HEK293 (cell line): ENCODE data around the gene NOS1.

Experiments
- CTCF ChIA-PET: fragments of 350-600 bp; formaldehyde crosslinking; extraction: SDS; loops from one replicate; lab custom pipeline; 2021; ENCODE audit warnings: antibody characterized with exemption; lab: Yijun Ruan, JAX
- POLR2A ChIA-PET: fragments of 300-600 bp; formaldehyde crosslinking; extraction: SDS; loops from one replicate; lab custom pipeline; 2020; ENCODE audit warnings: antibody characterized with exemption, inconsistent platforms; lab: Yijun Ruan, JAX
- H3K27ac ChIP-seq: fragments of 200-500 bp; sonication (Bioruptor generic); 2 replicates; pipeline ENCODE4 v1.5.1; 2014; ENCODE audit warnings: low read depth, low read length, control low read depth, inconsistent platforms; ENCODE audit errors: extremely low read depth
- H3K36me3 ChIP-seq, 2 experiments: fragments of 200-500 bp in 1 of 2; sonication (Bioruptor generic) in 1 of 2; 1 replicate in 1 of 2; 2 replicates in 1 of 2; pipeline ENCODE4 v1.5.1; 2014 to 2017; ENCODE audit warnings: inconsistent platforms in 2 of 2, low read length in 2 of 2; ENCODE audit not compliant: control insufficient read depth in 2 of 2, insufficient read depth in 1 of 2
- H3K4me1 ChIP-seq: fragments of 200-500 bp; sonication (Bioruptor generic); 2 replicates; pipeline ENCODE4 v1.5.1; 2014; ENCODE audit warnings: mild to moderate bottlenecking, low read length, inconsistent platforms; ENCODE audit not compliant: control insufficient read depth, insufficient read depth
- H3K4me3 ChIP-seq: 2 replicates; pipeline ENCODE4 v1.5.1; 2011; ENCODE audit warnings: low read depth, mild to moderate bottlenecking, control low read depth, low read length, moderate library complexity
- H3K9me3 ChIP-seq: fragments of 200-500 bp; sonication (Bioruptor generic); 2 replicates; pipeline ENCODE4 v1.5.1; 2014; ENCODE audit warnings: low read depth, low read length, inconsistent platforms; ENCODE audit not compliant: control insufficient read depth, insufficient read depth
- CTCF ChIP-seq: fragments of 450-650 bp; formaldehyde crosslinking; IDR thresholded peaks from 2 replicates; pipeline ENCODE4 v1.5.1; 2016; ENCODE audit warnings: missing biosample characterization, missing genetic modification characterization
- IKZF3 ChIP-seq: fragments of 450-650 bp; IDR thresholded peaks from 2 replicates; pipeline ENCODE4 v1.5.0; 2018; ENCODE audit warnings: missing biosample characterization, mild to moderate bottlenecking, missing genetic modification characterization, moderate library complexity
- KLF8 ChIP-seq: fragments of 450-650 bp; formaldehyde crosslinking; IDR thresholded peaks from 2 replicates; pipeline ENCODE4 v1.5.1; 2016; ENCODE audit warnings: missing biosample characterization, missing genetic modification characterization
- SP3 ChIP-seq: fragments of 450-650 bp; formaldehyde crosslinking; IDR thresholded peaks from 2 replicates; pipeline ENCODE4 v1.5.1; 2016; ENCODE audit warnings: missing biosample characterization, missing genetic modification characterization
- TCF7L2 ChIP-seq: IDR thresholded peaks from 2 replicates; pipeline ENCODE4 v1.6.1; 2011; ENCODE audit warnings: low read depth, mild to moderate bottlenecking, inconsistent platforms, low read length, moderate library complexity, borderline replicate concordance
- ZBTB17 ChIP-seq: fragments of 450-650 bp; formaldehyde crosslinking; IDR thresholded peaks from 2 replicates; pipeline ENCODE4 v1.5.1; 2016; ENCODE audit warnings: missing biosample characterization, missing genetic modification characterization
- ZBTB20 ChIP-seq: fragments of 450-650 bp; formaldehyde crosslinking; IDR thresholded peaks from 2 replicates; pipeline ENCODE4 v1.5.1; 2016; ENCODE audit warnings: missing biosample characterization, missing genetic modification characterization
- ZBTB21 ChIP-seq: fragments of 450-650 bp; formaldehyde crosslinking; IDR thresholded peaks from 2 replicates; pipeline ENCODE4 v1.5.1; 2017; ENCODE audit warnings: missing biosample characterization, missing genetic modification characterization
- ZFP69B ChIP-seq: fragments of 450-650 bp; formaldehyde crosslinking; IDR thresholded peaks from 2 replicates; pipeline ENCODE4 v1.5.1; 2016; ENCODE audit warnings: missing biosample characterization, missing genetic modification characterization
- ZIC2 ChIP-seq: fragments of 450-650 bp; formaldehyde crosslinking; IDR thresholded peaks from 2 replicates; pipeline ENCODE4 v1.5.1; 2016; ENCODE audit warnings: missing biosample characterization, missing genetic modification characterization
- ZNF223 ChIP-seq: fragments of 450-650 bp; formaldehyde crosslinking; IDR thresholded peaks from 2 replicates; pipeline ENCODE4 v1.5.1; 2016; ENCODE audit warnings: missing biosample characterization, missing genetic modification characterization
- ZNF426 ChIP-seq: fragments of 450-650 bp; formaldehyde crosslinking; IDR thresholded peaks from 2 replicates; pipeline ENCODE4 v1.5.1; 2017; ENCODE audit warnings: missing biosample characterization, missing genetic modification characterization, mild to moderate bottlenecking, inconsistent platforms, moderate library complexity
- ZNF571 ChIP-seq: fragments of 450-650 bp; formaldehyde crosslinking; IDR thresholded peaks from 2 replicates; pipeline ENCODE4 v1.5.0; 2017; ENCODE audit warnings: missing biosample characterization, missing genetic modification characterization
- ZNF624 ChIP-seq: fragments of 450-650 bp; formaldehyde crosslinking; IDR thresholded peaks from 2 replicates; pipeline ENCODE4 v1.5.1; 2017; ENCODE audit warnings: missing biosample characterization, missing genetic modification characterization
- ZNF654 ChIP-seq: fragments of 450-650 bp; formaldehyde crosslinking; IDR thresholded peaks from 2 replicates; pipeline ENCODE4 v1.5.1; 2016; ENCODE audit warnings: low read depth, missing biosample characterization, missing genetic modification characterization
- ZNF707 ChIP-seq: fragments of 450-650 bp; formaldehyde crosslinking; IDR thresholded peaks from 2 replicates; pipeline ENCODE4 v1.5.1; 2016; ENCODE audit warnings: missing biosample characterization, missing genetic modification characterization
- ZNF777 ChIP-seq: fragments of 450-650 bp; formaldehyde crosslinking; IDR thresholded peaks from 2 replicates; pipeline ENCODE4 v1.5.1; 2017; ENCODE audit warnings: missing biosample characterization, missing genetic modification characterization, borderline replicate concordance
- TF ChIP-seq, protein P1 (sequence below): sonication (generic); formaldehyde crosslinking; IDR thresholded peaks from 2 replicates; pipeline ENCODE4 v1.8.1; 2022; ENCODE audit warnings: mild to moderate bottlenecking, moderate library complexity, missing genetic modification reagents
- TF ChIP-seq, protein P2 (sequence below): fragments of 450-650 bp; formaldehyde crosslinking; IDR thresholded peaks from 2 replicates; pipeline ENCODE4 v1.5.1; 2017; ENCODE audit warnings: missing biosample characterization, missing genetic modification characterization

The NOS1 gene

GRCh38 chr12:117240081-117240755 lies 121.2 kb downstream of the NOS1 start (continued):
- no peak for TF ChIP-seq ZNF426 (tag by site-specific recombination)
- no peak for TF ChIP-seq KLF8 (tag by site-specific recombination)
- no peak for TF ChIP-seq ZBTB20 (tag by site-specific recombination)
- TF ChIP-seq SP3 (tag by site-specific recombination), result no peak
- TF ChIP-seq ZNF777, result no peak
- TF ChIP-seq ZBTB21 (tag by site-specific recombination), result no peak
- TF ChIP-seq, all 188 proteins: peak for 0

DNA sequence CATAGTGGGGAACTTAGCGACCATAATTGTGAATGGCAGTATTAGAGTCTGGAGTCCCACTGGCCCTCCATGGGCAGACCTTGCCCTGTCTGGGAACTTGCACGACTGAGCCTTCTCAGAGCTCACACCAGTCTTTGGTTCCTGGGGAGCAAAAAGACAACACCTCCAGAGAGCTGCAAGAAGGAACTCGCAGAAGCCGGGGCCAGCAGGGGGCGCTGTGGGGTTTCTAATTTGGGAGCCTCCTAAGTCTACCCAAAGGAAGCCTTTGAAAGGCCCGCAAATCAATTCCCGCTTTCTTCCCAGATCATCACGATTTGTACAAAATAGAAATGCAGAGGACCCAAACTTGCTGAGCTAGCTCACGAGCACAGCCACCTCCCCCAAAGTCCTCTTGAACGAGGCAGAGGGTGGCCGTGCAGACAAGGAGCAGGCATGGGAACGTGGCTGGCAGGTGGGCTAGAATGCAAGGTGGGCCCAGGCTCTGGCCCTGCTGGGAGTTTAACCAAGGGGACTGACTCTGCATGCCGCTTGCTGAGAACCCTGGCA lies 124.9 kb downstream of the NOS1 start:
- Histone ChIP-seq H3K4me1 (no peaks in the 10 kb centered on the region), H3K4me3 (no peak overlapping the region), H3K9me3 (no peaks in the 10 kb centered on the region), H3K27ac (no peak overlapping the region), H3K36me3 (no peaks in the 10 kb centered on the region)
- POLR2A ChIA-PET, result no interaction called here
- TF ChIP-seq IKZF3 (0 out of 2 replicates have a peak, but pooled peaks have one; percentile 26), ZNF654 (tag by site-specific recombination) (peak; percentile 77), ZFP69B (tag by site-specific recombination) (peak; percentile 47; the same call in 1 of the 2 replicates), ZIC2 (peak; percentile 54), CTCF (tag by site-specific recombination) (peak; percentile 31; the same call in 1 of the 2 replicates), ZBTB17 (0 out of 2 replicates have a peak, but pooled peaks have one; percentile 29), TCF7L2 (peak; percentile 38; the same call in 1 of the 2 replicates), ZNF624 (tag by site-specific recombination) (no peak)
- TF ChIP-seq, protein P1, sequence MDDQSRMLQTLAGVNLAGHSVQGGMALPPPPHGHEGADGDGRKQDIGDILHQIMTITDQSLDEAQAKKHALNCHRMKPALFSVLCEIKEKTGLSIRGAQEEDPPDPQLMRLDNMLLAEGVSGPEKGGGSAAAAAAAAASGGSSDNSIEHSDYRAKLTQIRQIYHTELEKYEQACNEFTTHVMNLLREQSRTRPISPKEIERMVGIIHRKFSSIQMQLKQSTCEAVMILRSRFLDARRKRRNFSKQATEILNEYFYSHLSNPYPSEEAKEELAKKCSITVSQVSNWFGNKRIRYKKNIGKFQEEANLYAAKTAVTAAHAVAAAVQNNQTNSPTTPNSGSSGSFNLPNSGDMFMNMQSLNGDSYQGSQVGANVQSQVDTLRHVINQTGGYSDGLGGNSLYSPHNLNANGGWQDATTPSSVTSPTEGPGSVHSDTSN (CRISPR knock-in tag), result no peak
- CTCF ChIA-PET, result interaction anchor here (0.6 to 7.0 kb wide), 46 partner anchors 9 to 641 kb away, joined by 3 to 75 read pairs (median 4); no protein-coding TSS in a partner anchor

- Histone ChIP-seq H3K4me3 (no peak overlapping the region), H3K27ac (no peak overlapping the region), H3K4me1 (no peaks in the 10 kb centered on the region), H3K36me3 (no peaks in the 10 kb centered on the region), H3K9me3 (no peaks in the 10 kb centered on the region)
- ChIA-PET POLR2A (no interaction called here), CTCF (interaction anchor here (0.7 to 7.0 kb wide), 15 partner anchors 8 to 696 kb away, joined by 3 to 75 read pairs (median 7); no protein-coding TSS in a partner anchor)
- TF ChIP-seq ZNF223, result no peak
- TF ChIP-seq, protein P2, sequence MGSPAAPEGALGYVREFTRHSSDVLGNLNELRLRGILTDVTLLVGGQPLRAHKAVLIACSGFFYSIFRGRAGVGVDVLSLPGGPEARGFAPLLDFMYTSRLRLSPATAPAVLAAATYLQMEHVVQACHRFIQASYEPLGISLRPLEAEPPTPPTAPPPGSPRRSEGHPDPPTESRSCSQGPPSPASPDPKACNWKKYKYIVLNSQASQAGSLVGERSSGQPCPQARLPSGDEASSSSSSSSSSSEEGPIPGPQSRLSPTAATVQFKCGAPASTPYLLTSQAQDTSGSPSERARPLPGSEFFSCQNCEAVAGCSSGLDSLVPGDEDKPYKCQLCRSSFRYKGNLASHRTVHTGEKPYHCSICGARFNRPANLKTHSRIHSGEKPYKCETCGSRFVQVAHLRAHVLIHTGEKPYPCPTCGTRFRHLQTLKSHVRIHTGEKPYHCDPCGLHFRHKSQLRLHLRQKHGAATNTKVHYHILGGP, result no peak
- no peak for TF ChIP-seq ZNF707 (tag by site-specific recombination)
- no peak for TF ChIP-seq ZNF571
Observed at GRCh38 chr12:117235261-117235660, 126.2 kb downstream of the NOS1 start.
